WERI-Rb-1 (cell line): ENCODE results near the gene RAI1.

Experiments used
- DNase-seq: peaks from one replicate; pipeline ENCODE4 v3.0.0-alpha.2; 2020
- H3K27ac ChIP-seq: fragments of 250-450 bp; sonication (Bioruptor Pico); 2 replicates; pipeline ENCODE4 v1.5.1; 2020; ENCODE audit warnings: mild to moderate bottlenecking, moderate library complexity
- H3K27me3 ChIP-seq: fragments of 250-450 bp; sonication (Bioruptor Pico); 2 replicates; pipeline ENCODE4 v1.5.1; 2021; ENCODE audit warnings: mild to moderate bottlenecking, low read depth, moderate library complexity; ENCODE audit not compliant: insufficient read depth, severe bottlenecking
- H3K36me3 ChIP-seq: fragments of 250-450 bp; sonication (Bioruptor Pico); 2 replicates; pipeline ENCODE4 v1.5.1; 2020; ENCODE audit warnings: mild to moderate bottlenecking, moderate library complexity
- H3K4me3 ChIP-seq: 2 replicates; pipeline ENCODE4 v1.5.1; 2011; ENCODE audit warnings: low read depth, mild to moderate bottlenecking, control low read depth, low read length
- H3K9me3 ChIP-seq: fragments of 250-450 bp; sonication (Bioruptor Pico); 2 replicates; pipeline ENCODE4 v1.5.1; 2021; ENCODE audit warnings: mild to moderate bottlenecking, moderate library complexity; ENCODE audit not compliant: severe bottlenecking
- TF ChIP-seq, protein P1 (sequence below): IDR thresholded peaks from 2 replicates; pipeline ENCODE4 v1.5.1; 2011; ENCODE audit warnings: low read depth, mild to moderate bottlenecking, control low read depth, inconsistent platforms, low read length

Gene RAI1

DNA sequence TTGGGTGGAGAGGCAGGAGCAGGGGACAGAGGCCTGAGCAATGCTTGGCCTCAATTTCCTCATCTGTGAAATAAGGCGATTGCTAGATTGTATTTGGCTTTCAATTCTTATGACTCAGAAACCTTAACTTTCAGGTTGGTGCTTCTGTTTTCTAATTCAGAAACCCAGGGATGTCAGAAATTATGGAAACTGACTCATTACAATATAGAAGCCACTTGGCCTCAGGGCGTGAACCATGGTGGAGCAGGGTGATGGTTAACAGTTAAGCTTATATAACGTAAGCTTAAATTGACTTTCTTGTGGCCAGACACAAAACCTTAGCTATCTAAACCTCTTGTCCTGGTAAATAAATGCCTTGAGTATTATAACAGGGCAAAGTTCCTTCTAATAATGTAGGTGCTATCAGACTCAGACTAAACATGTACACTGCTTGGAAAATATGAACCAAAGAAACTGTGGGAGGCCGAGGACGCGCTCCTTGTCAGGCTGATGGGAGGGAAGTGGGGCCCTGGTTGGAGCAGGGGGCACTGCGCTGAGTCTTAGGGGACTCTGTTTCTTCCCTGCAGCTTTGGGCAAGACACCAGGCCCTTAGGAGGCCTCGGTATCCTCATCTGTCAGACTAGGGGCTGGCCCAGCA, 172.7 kb downstream of the RAI1 start:
- TF ChIP-seq, protein P1, sequence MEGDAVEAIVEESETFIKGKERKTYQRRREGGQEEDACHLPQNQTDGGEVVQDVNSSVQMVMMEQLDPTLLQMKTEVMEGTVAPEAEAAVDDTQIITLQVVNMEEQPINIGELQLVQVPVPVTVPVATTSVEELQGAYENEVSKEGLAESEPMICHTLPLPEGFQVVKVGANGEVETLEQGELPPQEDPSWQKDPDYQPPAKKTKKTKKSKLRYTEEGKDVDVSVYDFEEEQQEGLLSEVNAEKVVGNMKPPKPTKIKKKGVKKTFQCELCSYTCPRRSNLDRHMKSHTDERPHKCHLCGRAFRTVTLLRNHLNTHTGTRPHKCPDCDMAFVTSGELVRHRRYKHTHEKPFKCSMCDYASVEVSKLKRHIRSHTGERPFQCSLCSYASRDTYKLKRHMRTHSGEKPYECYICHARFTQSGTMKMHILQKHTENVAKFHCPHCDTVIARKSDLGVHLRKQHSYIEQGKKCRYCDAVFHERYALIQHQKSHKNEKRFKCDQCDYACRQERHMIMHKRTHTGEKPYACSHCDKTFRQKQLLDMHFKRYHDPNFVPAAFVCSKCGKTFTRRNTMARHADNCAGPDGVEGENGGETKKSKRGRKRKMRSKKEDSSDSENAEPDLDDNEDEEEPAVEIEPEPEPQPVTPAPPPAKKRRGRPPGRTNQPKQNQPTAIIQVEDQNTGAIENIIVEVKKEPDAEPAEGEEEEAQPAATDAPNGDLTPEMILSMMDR, result no peak
- H3K4me3 ChIP-seq, result no peak overlapping the region
- no peaks in the 10 kb centered on the region for H3K36me3 ChIP-seq
- H3K27me3 ChIP-seq, result no peaks in the 10 kb centered on the region
- DNase-seq, result no peak
- H3K9me3 ChIP-seq, result no peaks in the 10 kb centered on the region
- no peak overlapping the region for H3K27ac ChIP-seq

DNA sequence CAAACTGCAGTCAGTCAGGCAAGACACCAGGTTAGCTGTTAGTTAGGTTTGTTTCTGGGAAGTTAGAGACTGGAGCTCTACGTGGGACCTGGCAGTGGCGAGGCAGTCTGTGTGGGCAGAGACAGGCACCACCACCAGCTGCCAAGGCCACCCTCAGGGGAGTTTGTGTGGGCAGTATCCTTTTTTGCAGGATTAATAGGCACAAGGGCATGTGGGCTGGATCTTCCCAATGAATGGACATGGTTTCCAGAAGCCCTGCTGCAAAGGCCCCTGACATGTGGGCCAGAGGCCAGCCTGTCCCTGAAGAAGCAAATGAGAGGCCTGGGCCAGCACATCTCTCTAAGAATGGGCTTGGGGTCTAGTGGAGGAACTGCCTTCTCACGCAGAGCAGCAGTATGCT, 174.7 kb downstream of the RAI1 start:
- TF ChIP-seq, protein P1, result no peak
- Histone ChIP-seq H3K27me3 (no peaks in the 10 kb centered on the region), H3K9me3 (no peaks in the 10 kb centered on the region), H3K36me3 (no peaks in the 10 kb centered on the region), H3K4me3 (no peak overlapping the region), H3K27ac (no peak overlapping the region)
- DNase-seq, result no peak

DNA sequence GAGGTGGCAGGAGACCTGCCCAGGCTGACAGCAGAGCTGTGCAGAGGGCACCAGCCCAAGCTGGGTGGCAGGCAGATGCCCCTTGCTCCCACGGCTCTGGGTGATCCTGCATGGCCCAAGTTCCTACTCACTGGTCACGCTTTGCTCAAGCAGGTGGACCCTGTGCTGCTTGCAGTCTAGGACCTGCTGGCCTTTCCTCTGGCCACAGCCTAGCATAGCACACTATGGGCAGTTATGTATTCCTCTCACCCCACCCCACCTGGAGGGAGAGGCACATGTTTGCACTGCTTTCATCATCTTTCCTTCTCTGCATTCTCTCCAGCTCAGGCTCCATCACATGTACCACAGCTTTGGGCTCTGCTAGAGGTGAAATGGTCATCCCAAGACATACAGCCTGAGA, 175.1 kb downstream of the RAI1 start:
- DNase-seq, result no peak
- Histone ChIP-seq H3K9me3 (no peaks in the 10 kb centered on the region), H3K27me3 (no peaks in the 10 kb centered on the region), H3K4me3 (no peak overlapping the region), H3K36me3 (no peaks in the 10 kb centered on the region), H3K27ac (no peak overlapping the region)
- TF ChIP-seq, protein P1, result no peak

DNA sequence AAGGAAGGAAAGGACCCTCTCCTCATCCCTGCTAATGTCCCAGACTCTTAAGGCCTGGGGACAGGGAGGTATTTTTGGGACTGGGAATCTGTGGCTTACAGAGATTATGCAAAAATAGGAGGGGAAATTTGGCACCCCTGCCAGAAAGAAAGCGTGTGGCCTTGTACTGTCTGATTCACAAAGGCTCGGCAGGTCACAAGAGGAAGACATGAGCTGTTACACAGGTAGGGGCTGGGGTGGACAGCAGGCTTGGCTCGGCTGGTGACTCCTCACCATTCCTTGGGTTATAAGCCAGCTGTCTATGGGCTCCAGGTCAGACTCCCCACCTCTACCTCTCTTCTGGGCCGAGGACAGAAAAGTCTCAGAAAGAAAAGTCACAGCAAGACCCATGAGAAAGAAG, 176.2 kb downstream of the RAI1 start:
- Histone ChIP-seq H3K27me3 (no peaks in the 10 kb centered on the region), H3K36me3 (no peaks in the 10 kb centered on the region), H3K9me3 (no peaks in the 10 kb centered on the region), H3K27ac (no peak overlapping the region), H3K4me3 (no peak overlapping the region)
- no peak for DNase-seq
- TF ChIP-seq, protein P1, result no peak

GRCh38 chr17:17859909-17860765, 178.9 kb downstream of the RAI1 start:
- TF ChIP-seq, protein P1, result peak; percentile 98
- Histone ChIP-seq H3K4me3 (no peak overlapping the region), H3K27me3 (no peaks in the 10 kb centered on the region), H3K27ac (no peak overlapping the region), H3K36me3 (no peaks in the 10 kb centered on the region), H3K9me3 (no peaks in the 10 kb centered on the region)
- DNase-seq, result peak; percentile 60
